ENCODE data around the gene ATP6AP1. TPM values are rescaled to one million over a fixed set of nuclear protein-coding genes. Genes with fewer than 3 reads are reported as not detected.

Gene ATP6AP1
- total RNA-seq, 6 experiments from 2014 or later = 26.5 to 41.4 (median 32.4) TPM

DNA sequence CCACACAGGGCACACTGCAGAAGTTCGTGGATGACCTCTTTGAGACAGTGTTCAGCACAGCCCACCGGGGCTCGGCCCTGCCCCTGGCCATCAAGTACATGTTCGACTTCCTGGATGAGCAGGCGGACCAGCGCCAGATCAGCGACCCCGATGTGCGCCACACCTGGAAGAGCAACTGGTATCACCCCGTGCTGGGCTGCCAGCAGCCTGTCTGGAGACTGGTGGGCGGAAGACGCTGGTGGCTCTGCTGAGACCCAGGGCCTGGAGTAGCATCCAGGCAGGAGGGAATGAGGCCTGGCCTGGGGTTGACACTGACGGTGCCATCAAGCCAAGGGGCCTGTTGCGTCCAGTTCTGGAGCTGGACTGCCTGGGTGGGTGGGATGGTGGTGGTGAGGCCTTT lies 42.0 kb downstream of the ATP6AP1 start:
- no peak overlapping the region for H3K4me3 ChIP-seq
- H3K27ac ChIP-seq = no peak overlapping the region
- TF ChIP-seq, protein P1, sequence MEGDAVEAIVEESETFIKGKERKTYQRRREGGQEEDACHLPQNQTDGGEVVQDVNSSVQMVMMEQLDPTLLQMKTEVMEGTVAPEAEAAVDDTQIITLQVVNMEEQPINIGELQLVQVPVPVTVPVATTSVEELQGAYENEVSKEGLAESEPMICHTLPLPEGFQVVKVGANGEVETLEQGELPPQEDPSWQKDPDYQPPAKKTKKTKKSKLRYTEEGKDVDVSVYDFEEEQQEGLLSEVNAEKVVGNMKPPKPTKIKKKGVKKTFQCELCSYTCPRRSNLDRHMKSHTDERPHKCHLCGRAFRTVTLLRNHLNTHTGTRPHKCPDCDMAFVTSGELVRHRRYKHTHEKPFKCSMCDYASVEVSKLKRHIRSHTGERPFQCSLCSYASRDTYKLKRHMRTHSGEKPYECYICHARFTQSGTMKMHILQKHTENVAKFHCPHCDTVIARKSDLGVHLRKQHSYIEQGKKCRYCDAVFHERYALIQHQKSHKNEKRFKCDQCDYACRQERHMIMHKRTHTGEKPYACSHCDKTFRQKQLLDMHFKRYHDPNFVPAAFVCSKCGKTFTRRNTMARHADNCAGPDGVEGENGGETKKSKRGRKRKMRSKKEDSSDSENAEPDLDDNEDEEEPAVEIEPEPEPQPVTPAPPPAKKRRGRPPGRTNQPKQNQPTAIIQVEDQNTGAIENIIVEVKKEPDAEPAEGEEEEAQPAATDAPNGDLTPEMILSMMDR (IDR thresholded peaks at IDR 0.05) = no peak
- TF ChIP-seq POLR2A (IDR thresholded peaks at IDR 0.05) = no peak
- peak in 1 of 3 donors; percentile 16 for DNase-seq
- intact Hi-C loops (cut with DNase I) = no loop called here
- WGBS (ENCODE audit: insufficient coverage, low coverage, low lambda C conversion rate, missing lambda C conversion rate) = no CpG with 5 or more reads among the region's 14 CpGs
- no peaks in the 10 kb centered on the region for H3K4me1 ChIP-seq
- H3K9me3 ChIP-seq = no peaks in the 10 kb centered on the region
- H3K36me3 ChIP-seq = no peaks in the 10 kb centered on the region
- ATAC-seq = no peak
- no peaks in the 10 kb centered on the region for H3K27me3 ChIP-seq

DNA sequence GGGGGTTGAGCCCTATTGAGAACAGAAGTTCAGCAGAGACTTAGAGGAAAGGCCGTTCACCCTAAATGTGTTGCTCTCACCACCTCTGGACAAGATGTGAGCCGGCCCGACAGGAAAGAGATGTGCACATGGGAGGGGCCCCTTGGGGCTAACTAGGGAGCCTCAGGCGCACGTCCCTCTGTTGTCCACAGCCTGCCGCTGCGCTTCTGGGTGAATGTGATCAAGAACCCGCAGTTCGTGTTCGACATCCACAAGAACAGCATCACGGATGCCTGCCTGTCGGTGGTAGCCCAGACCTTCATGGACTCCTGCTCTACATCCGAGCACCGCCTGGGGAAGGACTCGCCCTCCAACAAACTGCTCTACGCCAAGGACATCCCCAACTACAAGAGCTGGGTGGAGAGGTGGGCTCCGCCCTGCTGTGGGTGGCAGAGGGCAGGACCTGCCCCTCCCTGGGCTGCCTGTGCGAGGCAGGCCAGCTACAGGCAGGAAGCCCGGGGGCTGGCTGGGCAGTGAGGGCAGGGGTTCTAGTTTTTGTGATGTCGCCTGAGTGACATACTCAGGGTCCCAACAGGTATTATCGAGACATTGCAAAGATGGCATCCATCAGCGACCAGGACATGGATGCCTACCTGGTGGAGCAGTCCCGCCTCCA lies 42.6 kb downstream of the ATP6AP1 start:
- Histone ChIP-seq H3K4me3 (no peak overlapping the region), H3K27ac (no peak overlapping the region), H3K4me1 (no peaks in the 10 kb centered on the region), H3K27me3 (no peaks in the 10 kb centered on the region), H3K36me3 (no peaks in the 10 kb centered on the region), H3K9me3 (no peaks in the 10 kb centered on the region)
- intact Hi-C loops (cut with DNase I) = no loop called here
- DNase-seq (no peak), ATAC-seq (no peak)
- WGBS (ENCODE audit: insufficient coverage, low coverage, low lambda C conversion rate, missing lambda C conversion rate) = 86% methylated on average over 2 of the region's 23 CpGs
- TF ChIP-seq POLR2A (IDR thresholded peaks at IDR 0.05) = no peak
- TF ChIP-seq, protein P1 (IDR thresholded peaks at IDR 0.05) = no peak

DNA sequence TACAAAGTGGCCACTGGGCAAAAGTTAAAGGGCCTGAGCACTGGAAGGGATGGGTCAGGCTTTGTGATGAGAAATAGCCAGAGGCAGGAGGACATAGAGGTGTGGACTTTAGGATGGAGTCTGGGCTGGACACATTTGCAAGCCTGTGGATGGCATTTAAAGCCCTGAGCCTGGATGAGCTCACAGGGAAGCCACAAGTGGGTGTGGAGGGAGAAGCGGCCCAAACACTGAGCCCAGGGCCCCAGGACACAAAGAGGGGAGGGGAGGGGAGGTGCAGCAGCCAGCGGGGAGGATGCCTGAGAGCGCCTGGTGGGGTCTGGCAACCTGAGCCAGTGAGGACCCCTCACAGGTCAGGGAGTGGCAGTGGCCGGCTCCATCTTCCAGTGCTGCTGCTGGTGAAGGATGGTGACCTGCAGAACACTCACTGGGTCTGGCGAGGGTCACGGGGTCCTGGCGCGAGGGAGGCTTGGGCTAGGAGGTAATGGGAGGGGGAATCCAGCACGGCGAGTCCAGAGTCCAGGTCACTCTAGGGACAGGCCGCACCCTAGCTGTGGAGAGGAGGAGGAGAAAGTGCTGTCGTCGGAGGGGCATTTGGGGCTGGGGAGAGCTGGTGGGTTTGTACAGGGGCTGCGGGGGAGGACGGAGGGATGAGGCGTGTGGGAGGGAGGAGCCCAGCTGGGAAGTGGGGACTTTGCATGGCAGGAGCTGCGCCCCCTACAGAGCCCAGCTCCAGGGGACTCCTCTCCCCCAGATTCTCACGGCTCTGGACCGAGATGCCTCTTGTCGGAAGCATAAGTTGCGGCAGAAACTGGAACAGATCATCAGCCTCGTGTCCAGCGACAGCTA lies 43.6 kb downstream of the ATP6AP1 start:
- no peaks in the 10 kb centered on the region for H3K9me3 ChIP-seq
- intact Hi-C loops (cut with DNase I) = no loop called here
- DNase-seq (peak in 1 of 3 donors; percentile 19), ATAC-seq (no peak)
- H3K27me3 ChIP-seq = no peaks in the 10 kb centered on the region
- TF ChIP-seq, protein P1 (IDR thresholded peaks at IDR 0.05) = no peak
- no peak for TF ChIP-seq POLR2A (IDR thresholded peaks at IDR 0.05)
- WGBS (ENCODE audit: insufficient coverage, low coverage, low lambda C conversion rate, missing lambda C conversion rate) = 48% methylated on average over 8 of the region's 23 CpGs
- H3K4me3 ChIP-seq = no peak overlapping the region
- H3K4me1 ChIP-seq = no peaks in the 10 kb centered on the region
- no peak overlapping the region for H3K27ac ChIP-seq
- H3K36me3 ChIP-seq = no peaks in the 10 kb centered on the region

DNA sequence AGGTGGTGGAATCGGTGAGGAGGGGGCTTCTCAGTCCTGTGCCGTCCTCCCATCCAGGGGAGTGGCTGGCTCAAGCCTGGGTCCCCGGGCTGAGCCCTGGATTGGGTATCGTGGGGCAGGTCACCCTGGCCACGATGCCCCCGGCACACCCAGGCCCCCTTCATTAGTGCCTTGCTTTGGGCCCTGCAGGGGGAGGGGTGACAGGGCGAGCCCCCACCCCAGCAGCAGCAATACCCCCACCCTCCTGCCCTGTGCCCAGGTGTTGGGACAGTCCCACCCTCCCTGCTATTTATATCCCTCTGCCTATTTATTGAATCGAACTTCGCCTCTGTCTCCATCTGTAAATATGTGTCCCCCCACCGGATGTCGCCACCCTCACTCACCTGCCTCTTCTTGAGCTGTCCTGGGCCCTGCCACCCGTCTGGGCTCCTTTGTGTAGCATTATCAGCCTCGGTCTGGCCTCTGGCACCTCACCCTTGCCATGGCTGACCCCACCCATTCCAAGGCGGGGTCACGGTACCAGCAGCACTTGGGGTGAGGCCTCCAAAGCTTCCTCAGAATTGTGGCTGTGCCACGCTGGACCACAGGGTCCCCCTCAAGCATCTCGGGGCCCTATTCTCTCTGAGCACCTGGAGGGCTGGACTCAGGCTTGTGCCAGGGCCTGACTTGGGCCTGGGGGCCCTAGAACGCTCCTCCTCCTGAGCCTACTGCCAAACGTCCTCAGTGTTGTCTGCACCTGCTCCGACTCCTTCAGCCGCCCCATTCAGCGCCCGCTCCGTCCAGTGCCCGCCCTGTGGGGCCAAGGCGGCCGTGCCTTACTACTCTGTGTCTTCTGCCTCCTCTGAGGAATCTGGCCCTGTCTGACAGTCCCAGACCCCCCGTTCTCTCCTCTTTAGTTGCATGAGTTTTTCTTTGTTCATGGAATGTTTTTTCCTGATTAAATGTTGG lies 44.5 kb downstream of the ATP6AP1 start:
- WGBS (ENCODE audit: insufficient coverage, low coverage, low lambda C conversion rate, missing lambda C conversion rate) = 74% methylated on average over 17 of the region's 28 CpGs
- ATAC-seq (no peak), DNase-seq (peak in 1 of 3 donors; percentile 17)
- Histone ChIP-seq H3K27me3 (no peaks in the 10 kb centered on the region), H3K9me3 (no peaks in the 10 kb centered on the region), H3K36me3 (no peaks in the 10 kb centered on the region), H3K4me1 (no peaks in the 10 kb centered on the region), H3K4me3 (no peak overlapping the region), H3K27ac (no peak overlapping the region)
- TF ChIP-seq POLR2A (IDR thresholded peaks at IDR 0.05) = no peak
- TF ChIP-seq, protein P1 (IDR thresholded peaks at IDR 0.05) = no peak
- intact Hi-C loops (cut with DNase I) = no loop called here
